NCI-H2029 (cell line): ENCODE data around the gene CDK11B.

Source experiments
- DNase-seq: peaks from one replicate; lab custom pipeline; 2025; lab: John Stamatoyannopoulos, UW

The CDK11B gene

GRCh38 chr1:1627261-1627828, 31.5 kb downstream of the CDK11B start:
- no peak for DNase-seq

DNA sequence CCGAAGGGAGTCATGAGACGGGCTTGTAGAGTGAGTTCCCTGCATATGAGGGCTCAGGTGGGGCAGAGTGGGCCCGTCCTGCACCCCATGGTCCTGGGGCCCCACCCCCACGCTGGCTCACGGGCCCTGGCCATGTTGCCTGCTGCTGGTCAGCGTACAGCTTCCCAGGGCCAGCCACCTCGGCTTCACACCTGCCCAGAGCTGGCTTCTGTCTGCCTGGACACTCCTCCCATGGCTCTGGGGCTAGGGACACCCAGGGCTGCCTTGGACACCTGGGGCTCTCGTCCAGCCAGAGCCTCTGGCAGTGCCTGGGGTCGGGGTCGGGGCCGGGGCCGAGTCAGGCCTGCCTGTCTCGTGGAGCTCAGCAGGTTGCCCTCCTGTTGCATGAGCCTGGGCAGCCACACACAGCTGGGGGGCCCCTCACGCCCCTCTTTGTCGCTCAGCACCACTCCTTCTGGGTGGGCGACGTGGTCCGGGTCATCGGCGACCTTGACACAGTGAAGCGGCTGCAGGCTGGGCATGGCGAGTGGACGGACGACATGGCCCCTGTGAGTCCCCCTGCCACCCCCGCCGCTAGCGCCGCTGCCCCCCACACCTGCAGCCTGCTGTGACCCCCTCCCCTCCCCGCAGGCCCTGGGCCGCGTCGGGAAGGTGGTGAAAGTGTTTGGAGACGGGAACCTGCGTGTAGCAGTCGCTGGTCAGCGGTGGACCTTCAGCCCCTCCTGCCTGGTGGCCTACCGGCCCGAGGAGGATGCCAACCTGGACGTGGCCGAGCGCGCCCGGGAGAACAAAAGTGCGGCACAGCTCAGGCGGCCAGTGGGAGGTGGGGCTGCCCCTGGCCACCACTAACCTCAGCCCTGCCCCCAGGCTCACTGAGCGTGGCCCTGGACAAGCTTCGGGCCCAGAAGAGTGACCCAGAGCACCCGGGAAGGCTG, 32.3 kb downstream of the CDK11B start:
- no peak for DNase-seq

DNA sequence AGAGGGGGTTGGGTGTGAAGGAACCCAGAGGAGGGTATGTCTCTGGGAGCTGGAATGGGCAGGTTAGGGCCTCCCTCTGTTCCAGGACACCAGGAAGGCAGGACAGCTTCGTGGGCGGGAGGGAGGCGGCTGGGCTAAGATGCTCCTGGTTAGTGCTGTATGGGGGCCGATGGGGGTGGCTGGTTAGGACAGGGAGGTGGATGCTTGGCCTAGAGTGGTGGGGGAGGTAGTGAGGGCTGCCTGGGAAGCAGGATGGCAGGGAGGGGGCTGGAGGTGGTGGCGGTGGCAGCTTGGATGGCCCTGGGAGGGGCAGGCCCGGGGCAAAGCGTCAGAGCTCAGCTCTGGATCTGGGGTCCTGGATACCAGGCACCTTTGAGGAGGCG, 33.0 kb downstream of the CDK11B start:
- DNase-seq = no peak

DNA sequence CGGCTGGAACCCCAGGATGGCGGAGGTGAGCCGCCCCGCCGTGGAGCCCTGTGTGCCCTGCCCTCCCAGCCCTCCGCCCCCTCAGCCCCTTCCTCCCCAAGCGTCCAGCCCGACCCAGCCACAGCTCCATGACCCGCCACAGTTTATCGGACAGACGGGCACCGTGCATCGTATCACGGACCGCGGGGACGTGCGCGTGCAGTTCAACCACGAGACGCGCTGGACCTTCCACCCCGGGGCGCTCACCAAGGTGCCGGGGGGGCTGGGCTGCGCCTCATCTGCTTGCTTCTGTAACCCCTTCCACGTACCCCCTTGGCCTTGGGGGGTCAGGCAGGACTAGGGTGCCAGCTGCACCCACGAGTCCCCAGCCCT, 33.4 kb downstream of the CDK11B start:
- DNase-seq = no peak

DNA sequence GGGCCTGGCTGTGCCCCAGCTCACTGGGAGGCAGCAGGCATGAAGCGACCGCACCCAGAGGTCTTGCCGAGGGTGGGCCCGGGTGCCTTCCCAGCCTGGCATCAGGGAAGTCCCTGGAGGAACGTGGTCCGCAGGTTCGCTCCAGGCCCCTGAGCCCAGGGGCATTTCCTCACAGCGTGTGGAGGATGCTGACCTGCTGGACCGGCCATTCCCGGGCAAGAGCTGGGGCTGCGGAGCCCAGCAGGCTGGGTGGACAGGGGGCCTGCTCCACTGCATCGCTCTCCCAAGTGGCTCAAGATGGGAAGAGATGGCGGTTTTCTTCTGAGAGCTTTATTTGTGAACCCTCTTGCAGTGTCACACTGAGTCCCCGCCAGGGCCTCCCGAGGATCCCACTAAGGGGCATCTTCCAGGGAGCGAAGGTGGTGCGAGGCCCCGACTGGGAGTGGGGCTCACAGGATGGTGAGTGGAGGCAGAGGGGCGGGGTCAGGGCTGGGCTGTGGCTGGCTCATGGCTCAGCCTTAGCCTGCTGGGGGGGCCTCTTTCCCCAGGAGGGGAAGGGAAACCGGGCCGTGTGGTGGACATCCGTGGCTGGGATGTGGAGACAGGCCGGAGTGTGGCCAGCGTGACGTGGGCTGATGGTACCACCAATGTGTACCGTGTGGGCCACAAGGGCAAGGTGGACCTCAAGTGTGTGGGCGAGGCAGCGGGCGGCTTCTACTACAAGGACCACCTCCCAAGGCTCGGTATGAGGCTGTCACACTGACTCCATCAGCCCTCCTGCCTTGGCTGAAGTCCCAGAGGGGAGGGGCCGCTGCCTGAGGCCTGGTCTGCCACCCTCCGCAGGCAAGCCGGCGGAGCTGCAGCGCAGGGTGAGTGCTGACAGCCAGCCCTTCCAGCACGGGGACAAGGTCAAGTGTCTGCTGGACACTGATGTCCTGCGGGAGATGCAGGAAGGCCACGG, 34.1 kb downstream of the CDK11B start:
- DNase-seq = no peak

- DNase-seq = no peak
Observed at GRCh38 chr1:1623631-1624442, 35.0 kb downstream of the CDK11B start.

DNA sequence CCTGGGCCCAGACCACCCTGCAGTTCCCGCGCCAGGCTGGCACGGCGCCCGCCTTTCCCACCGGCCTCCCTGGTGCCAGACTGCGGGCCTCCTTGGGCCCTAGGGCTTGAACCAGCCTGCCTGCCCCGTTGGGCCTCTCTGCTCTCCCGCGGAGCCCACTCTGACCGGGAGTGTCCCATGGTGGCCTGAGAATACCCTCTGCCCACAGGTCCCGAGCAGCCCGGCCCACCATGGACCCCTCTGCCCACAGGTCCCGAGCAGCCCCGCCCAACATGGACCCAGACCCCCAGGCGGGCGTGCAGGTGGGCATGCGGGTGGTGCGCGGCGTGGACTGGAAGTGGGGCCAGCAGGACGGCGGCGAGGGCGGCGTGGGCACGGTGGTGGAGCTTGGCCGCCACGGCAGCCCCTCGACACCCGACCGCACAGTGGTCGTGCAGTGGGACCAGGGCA, 35.6 kb downstream of the CDK11B start:
- DNase-seq = no peak

DNA sequence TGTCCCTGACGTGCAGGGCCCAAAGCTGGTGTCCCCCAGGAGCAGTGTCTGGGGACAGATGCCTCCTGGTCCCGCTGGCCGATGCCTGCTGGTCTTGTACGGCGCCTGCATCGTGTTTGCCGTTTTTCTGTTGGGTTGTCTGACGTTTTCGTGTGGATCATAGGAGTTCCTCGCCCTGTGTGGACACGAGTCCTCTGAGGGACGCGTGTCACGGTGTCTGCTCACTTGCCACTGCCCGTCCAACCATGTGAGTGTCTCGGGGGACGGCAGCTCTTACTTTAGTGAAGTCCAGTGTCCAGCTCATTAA, 36.1 kb downstream of the CDK11B start:
- DNase-seq = no peak

- no peak for DNase-seq
Observed at GRCh38 chr1:1622010-1622787, 36.6 kb downstream of the CDK11B start.

DNA sequence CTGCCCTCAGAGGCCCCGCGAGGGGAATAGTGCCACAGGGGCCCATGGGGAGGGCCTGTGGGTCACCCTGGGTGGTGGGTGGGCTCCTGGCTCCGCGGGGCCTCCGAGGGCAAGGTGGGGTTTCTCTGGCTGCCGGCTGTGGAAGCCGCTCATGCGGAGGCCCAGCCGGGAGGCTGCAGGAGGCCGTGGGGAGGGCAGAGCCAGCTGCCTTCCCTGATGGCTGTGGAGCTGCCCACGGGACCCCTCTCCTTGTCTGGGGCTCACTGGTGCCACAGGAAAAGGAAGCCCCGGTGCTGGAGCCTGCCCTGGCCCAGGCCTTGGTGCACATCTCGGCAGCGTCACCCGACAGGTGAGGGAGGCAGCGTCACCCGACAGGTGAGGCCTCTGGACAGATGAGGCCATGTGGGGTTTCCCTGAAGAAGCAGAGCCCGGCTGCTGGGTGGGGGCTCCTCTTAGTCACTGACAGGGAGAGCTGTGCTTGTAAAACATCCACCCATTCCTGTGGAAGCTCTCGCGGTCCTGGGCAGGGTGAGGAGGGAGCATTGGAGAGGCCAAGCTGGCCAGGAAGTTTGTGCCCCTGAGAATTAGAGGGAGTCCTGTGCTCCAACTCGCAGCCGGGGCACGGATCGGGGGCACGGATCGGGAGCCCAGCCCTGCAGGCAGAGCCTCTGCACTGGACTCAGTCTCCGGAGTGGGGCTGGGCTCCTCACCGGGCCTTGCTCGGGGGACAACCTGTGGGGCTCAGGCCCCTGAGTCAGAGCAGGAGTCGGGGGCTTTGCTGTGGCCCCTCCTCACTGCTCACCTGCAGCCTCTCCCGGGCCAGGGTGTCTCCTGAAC, 37.4 kb downstream of the CDK11B start:
- DNase-seq = no peak

DNA sequence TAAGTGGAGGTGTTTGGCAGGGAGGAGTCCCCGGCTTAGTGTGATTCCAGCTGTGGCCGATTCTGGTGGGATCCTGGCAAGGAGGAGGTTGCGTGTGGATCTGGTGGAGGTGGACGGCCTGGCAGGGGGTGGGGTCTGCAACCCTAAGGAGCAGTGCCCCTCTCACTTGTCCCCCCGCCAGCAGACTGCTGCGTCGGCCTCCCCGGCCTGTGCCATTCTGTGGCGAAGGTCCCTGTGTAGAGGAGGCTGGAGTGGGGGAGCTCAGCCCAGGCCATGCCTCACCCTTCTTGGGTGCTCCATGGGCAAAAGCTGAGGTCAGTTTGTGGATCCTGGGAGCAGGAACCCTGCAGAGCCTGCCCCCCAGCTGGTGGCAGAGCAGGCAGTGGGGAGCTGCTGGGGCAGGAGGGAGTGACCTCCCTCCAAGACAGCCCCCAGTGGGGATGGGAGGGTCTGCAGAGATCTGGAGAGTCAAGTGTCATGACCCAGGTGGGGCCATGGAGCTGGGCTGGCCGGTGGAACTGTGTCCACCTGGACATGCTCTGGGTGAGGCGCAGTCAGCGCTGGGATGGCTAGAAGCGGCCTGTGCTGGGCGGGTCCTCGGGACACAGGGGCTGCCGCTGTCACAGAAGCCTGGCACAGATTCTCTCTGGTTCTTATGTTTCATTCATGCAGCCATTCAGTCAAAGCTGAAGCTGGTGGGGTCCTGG, 38.2 kb downstream of the CDK11B start:
- no peak for DNase-seq

DNA sequence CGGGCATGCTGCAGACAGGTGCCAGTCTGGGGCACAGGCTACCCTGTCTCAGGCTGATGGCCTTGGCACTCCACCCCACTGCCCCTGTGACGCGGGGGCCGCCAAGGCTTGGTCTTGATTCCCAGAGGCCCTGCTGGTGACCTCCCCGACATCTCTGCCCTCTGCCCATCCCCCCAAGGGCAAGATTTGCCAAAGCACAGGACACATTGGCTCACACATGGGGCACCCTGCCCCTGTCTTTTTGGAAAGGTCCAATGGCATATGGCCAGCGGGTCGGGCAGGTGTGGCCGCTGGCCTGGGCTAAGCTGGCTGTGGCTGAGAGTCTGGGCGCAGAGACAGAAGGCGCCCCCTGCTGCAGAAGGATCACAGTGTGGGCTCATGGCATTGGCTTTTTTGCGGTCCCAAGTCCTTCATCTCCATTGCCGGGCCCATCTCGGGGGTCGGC, 38.9 kb downstream of the CDK11B start:
- DNase-seq = no peak

- no peak for DNase-seq
Observed at GRCh38 chr1:1618396-1619068, 40.3 kb downstream of the CDK11B start.

- DNase-seq = no peak
Observed at GRCh38 chr1:1617925-1618324, 40.9 kb downstream of the CDK11B start.

DNA sequence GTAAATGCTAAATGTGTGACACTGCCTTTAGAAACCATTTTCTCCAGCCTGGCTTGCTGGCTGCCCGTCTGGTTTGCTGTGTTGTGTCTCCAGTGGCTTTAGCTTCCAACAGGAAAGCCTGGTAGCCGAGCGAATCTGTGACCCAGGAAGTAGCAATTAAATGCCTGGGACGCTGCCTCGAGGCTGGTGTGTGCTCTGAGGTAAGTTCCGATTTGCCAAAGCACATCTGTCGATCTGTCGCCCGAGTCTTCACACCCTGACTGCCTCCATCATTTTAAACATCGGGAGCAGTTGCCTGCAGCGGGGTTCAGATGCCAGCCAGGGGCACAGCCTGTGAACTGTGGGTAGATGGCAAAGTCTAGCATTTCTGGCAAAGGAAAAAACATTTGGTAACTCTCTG, 41.3 kb downstream of the CDK11B start:
- no peak for DNase-seq

DNA sequence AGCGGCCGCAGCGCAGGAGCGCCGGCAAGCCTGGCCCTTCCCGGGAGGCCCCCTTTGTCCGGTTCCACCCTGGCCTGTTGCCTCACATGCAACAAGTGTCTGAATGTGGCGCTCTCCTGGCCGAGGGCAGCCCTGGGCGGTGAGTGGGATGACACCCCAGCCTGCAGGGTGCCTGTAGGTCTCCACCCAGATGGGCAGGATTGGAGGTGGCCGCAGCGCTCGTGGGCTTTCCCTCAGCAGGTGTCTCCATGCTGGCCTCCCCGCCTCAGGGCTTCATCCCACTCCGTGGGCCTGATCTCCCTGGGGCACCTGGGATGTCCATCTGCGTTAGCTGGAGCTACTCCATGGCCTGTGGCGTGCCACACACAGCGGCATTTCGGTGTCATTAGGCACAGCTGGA, 42.0 kb downstream of the CDK11B start:
- no peak for DNase-seq

GRCh38 chr1:1616045-1616790, 42.6 kb downstream of the CDK11B start:
- DNase-seq = no peak
